Nephron progenitor cell (in vitro differentiated cells): ENCODE measurements around the gene PCID2.
A peak's percentile ranks its signal among the peaks of the same experiment; 100 is the strongest.

Source experiments
- DNase-seq: peaks from one replicate; pipeline ENCODE4 v3.0.0; 2021
- H3K27ac Mint-ChIP-seq: 2 replicates; pipeline ENCODE4 v1.8.0; 2021; ENCODE audit warnings: mild to moderate bottlenecking, moderate library complexity, mixed read lengths
- H3K27me3 Mint-ChIP-seq: 2 replicates; pipeline ENCODE4 v1.8.0; 2021; ENCODE audit warnings: mild to moderate bottlenecking, low read depth, mixed read lengths; ENCODE audit not compliant: poor library complexity
- H3K36me3 Mint-ChIP-seq: 2 replicates; pipeline ENCODE4 v1.8.0; 2021; ENCODE audit warnings: low read depth, mixed read lengths
- H3K4me1 Mint-ChIP-seq: 2 replicates; pipeline ENCODE4 v1.8.0; 2021; ENCODE audit warnings: mixed read lengths
- H3K4me3 Mint-ChIP-seq: 2 replicates; pipeline ENCODE4 v1.8.0; 2021; ENCODE audit warnings: mild to moderate bottlenecking, moderate library complexity, mixed read lengths
- H3K9me3 Mint-ChIP-seq: 2 replicates; pipeline ENCODE4 v1.8.0; 2021; ENCODE audit warnings: mild to moderate bottlenecking, moderate library complexity, mixed read lengths
- CTCF ChIP-seq: fragments of 200-600 bp; sonication (generic); IDR thresholded peaks from 2 replicates; pipeline ENCODE4 v1.5.0; 2021; ENCODE audit warnings: antibody characterized with exemption

The PCID2 gene

DNA sequence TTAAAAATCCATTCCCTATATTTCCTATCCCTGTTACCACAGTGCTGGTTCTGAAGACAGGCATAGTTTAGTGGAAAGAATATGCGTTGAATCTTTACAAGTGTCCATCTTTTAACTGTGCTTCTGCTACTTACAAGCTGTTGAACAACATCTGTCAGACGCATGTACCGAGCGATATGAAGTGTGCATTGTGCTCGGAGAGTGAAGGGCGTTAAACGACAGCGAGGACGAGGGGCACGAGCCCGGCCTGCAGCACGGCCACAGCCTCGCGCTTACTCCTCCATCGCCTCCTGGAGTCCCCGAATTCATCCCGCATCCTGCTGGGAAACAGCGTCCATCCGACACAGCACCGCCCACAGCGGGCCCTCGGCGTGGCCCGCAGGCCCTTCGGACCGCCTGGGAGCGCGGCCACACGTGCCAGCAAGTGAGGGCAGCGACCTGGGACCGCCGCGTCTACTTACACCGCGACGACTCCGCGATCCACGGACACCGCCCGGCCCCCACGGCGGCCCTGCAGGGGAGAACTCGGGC lies 514 bp downstream of the PCID2 start:
- Mint-ChIP-seq H3K9me3 (no peaks in the 10 kb centered on the region), H3K4me3 (peak overlapping the region; percentile 90), H3K4me1 (peaks cover 50% of the 10 kb centered on the region), H3K27me3 (no peaks in the 10 kb centered on the region), H3K27ac (peak overlapping the region; percentile 45), H3K36me3 (peaks cover 30% of the 10 kb centered on the region)
- no peak for DNase-seq
- no peak for TF ChIP-seq CTCF

GRCh38 chr13:113207460-113207859 lies 1.0 kb downstream of the PCID2 start:
- no peaks in the 10 kb centered on the region for H3K9me3 Mint-ChIP-seq
- H3K4me3 Mint-ChIP-seq: peak overlapping the region; percentile 90
- H3K4me1 Mint-ChIP-seq: peaks cover 50% of the 10 kb centered on the region
- H3K27ac Mint-ChIP-seq: peak overlapping the region; percentile 45
- no peak for DNase-seq
- TF ChIP-seq CTCF: no peak
- no peaks in the 10 kb centered on the region for H3K27me3 Mint-ChIP-seq
- peaks cover 30% of the 10 kb centered on the region for H3K36me3 Mint-ChIP-seq

GRCh38 chr13:113205428-113205931 lies 3.0 kb downstream of the PCID2 start:
- no peak overlapping the region for H3K4me3 Mint-ChIP-seq

DNA sequence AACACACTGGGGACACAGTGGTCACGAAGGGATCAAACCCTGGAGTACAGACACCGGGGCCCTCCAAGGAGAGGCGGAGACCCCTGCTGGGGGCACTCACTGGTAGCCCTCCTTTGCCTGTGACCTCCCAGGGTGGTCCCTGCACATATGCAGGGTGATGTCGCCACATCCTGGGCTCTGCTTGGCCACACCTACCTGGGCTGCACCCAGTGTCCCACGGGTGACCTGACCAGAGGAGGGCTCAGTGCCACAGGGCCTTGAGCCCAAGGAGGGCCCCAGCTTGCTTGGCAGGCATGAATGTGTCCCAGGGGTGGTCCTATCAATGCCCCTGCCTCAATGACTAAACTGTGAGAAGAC lies 4.1 kb downstream of the PCID2 start:
- no peak for TF ChIP-seq CTCF
- Mint-ChIP-seq H3K27me3 (peaks cover 3% of the 10 kb centered on the region), H3K36me3 (peaks cover 22% of the 10 kb centered on the region), H3K27ac (no peak overlapping the region), H3K4me3 (no peak overlapping the region), H3K9me3 (no peaks in the 10 kb centered on the region), H3K4me1 (peaks cover 27% of the 10 kb centered on the region)
- DNase-seq: no peak

More at GRCh38 chr13:113205428-113205931, 3.0 kb downstream of the PCID2 start:
- Mint-ChIP-seq H3K27ac (no peak overlapping the region), H3K36me3 (peaks cover 17% of the 10 kb centered on the region), H3K27me3 (peaks cover 3% of the 10 kb centered on the region), H3K4me1 (peaks cover 32% of the 10 kb centered on the region), H3K9me3 (no peaks in the 10 kb centered on the region)
- no peak for DNase-seq
- no peak for TF ChIP-seq CTCF

- Mint-ChIP-seq H3K36me3 (peaks cover 22% of the 10 kb centered on the region), H3K27ac (no peak overlapping the region), H3K27me3 (peaks cover 3% of the 10 kb centered on the region), H3K9me3 (no peaks in the 10 kb centered on the region), H3K4me1 (peaks cover 27% of the 10 kb centered on the region), H3K4me3 (no peak overlapping the region)
- no peak for DNase-seq
- no peak for TF ChIP-seq CTCF
These were observed 4.7 kb downstream of the PCID2 start for GRCh38 chr13:113203507-113204377.
